Fibroblast of villous mesenchyme (primary cell): Measurements from ENCODE around the gene TUBA4B. TPM values are rescaled to one million over a fixed set of nuclear protein-coding genes. Genes with fewer than 3 reads are reported as not detected.

ENCODE experiments used
- DNase-seq: peaks from one replicate; pipeline ENCODE4 v3.0.0-alpha.2; 2010; ENCODE audit warnings: low read depth
- H3K4me3 ChIP-seq: 2 replicates; pipeline ENCODE4 v1.5.1; 2011; ENCODE audit warnings: low read depth, mild to moderate bottlenecking, low read length
- total RNA-seq: library from RNA; depleted of rRNA; stranded (reverse); fragments of >200 nt; gene quantifications from 2 replicates; pipeline ENCODE4 v1.2.3, GENCODE V29; 2012
- TF ChIP-seq, protein P1 (sequence below): IDR thresholded peaks from 2 replicates; pipeline ENCODE4 v1.5.1; 2012; ENCODE audit warnings: low read depth, mild to moderate bottlenecking, low read length; ENCODE audit not compliant: insufficient read depth

The TUBA4B gene
- total RNA-seq, 1 donor = not detected

DNA sequence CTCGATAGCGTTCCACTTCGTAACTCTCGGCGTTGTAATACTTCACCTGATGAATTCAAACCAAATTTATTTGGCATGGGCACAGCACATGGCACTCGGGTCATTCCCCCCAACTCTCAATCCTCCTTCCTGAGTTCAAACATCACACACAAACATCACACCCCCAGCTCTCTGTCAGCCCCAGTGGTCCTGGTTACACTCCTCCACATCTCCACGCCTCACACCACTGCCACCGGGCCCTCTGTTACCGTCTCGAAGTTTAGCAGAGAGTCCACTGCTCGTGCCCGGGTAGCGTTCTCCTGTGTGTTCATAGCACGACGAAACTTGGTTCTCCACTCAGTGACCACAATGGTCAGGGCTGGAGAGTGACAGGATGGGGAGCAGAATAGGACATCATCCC, 38.9 kb upstream of the TUBA4B start:
- DNase-seq = no peak
- H3K4me3 ChIP-seq = no peak overlapping the region
- TF ChIP-seq, protein P1, sequence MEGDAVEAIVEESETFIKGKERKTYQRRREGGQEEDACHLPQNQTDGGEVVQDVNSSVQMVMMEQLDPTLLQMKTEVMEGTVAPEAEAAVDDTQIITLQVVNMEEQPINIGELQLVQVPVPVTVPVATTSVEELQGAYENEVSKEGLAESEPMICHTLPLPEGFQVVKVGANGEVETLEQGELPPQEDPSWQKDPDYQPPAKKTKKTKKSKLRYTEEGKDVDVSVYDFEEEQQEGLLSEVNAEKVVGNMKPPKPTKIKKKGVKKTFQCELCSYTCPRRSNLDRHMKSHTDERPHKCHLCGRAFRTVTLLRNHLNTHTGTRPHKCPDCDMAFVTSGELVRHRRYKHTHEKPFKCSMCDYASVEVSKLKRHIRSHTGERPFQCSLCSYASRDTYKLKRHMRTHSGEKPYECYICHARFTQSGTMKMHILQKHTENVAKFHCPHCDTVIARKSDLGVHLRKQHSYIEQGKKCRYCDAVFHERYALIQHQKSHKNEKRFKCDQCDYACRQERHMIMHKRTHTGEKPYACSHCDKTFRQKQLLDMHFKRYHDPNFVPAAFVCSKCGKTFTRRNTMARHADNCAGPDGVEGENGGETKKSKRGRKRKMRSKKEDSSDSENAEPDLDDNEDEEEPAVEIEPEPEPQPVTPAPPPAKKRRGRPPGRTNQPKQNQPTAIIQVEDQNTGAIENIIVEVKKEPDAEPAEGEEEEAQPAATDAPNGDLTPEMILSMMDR = no peak

DNA sequence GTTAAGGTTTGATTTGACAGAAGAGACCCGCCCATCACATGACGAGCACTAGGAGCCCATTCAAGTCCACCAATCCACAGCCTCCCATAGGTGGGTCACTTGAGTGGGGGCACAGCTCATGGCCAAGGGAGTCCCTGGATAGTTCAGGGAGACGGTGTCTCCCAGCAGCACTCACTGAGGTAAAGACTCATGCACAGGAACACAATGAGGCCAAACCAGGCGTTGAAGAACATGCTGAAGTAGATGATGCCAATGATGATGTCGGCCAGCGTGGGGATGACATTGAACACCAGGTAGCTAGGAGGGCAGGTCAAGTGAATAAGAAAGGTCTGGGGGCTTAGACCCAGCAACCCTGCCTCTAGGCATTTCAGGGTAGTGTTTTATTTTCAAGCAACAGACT, 38.3 kb upstream of the TUBA4B start:
- TF ChIP-seq, protein P1 = no peak
- no peak for DNase-seq
- H3K4me3 ChIP-seq = no peak overlapping the region

DNA sequence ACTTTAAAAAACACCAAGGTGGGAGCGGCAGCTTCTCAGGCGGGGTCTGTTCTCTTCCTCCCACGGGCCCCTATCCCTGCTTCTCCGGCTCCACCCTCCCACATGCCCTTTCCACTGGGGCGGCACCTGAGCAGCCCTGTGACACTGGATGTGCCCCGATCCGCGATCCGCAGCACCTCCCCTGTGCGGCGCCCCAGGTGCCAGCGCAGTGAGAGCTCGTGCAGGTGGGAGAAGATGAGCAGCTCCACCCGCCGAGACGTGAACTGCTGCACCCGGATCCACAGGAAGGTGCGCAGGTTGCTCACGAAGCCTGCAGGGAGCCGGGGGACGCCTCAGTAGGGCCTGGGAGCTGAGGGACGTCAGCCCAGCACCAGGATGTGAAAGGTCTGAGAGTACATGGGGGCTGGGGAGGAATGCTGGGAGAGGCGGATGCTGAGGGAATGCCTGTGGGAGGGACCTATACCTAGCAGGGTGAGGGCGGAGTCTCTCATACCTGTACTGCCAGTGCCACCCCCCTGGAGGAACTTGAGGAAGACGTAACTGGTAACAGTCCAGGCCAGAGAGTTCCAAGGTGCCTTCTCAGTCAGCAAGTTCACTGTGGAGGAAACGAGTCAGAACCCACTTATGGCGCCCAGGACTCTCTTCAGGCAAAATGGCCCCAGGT, 37.0 kb upstream of the TUBA4B start:
- TF ChIP-seq, protein P1 = no peak
- H3K4me3 ChIP-seq = no peak overlapping the region
- DNase-seq = no peak

DNA sequence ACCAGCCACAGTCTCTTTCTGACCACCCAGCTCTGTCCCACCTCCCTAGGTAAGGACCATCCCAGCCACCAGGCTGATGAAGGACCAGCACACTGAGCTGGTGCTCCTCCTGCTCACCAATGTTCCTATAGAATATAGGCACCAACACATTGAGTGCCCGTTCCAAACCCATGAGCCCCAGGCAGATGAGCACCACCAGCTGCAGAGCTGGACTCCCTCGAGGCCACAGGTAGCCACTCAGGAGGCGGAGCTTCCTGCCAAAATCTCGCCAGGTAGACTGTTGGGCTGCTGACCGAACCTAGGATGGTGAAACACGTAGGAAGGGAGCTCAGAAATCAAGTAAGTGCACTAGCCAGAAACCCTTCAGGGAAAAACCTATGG, 36.5 kb upstream of the TUBA4B start:
- TF ChIP-seq, protein P1 = no peak
- H3K4me3 ChIP-seq = no peak overlapping the region
- no peak for DNase-seq

DNA sequence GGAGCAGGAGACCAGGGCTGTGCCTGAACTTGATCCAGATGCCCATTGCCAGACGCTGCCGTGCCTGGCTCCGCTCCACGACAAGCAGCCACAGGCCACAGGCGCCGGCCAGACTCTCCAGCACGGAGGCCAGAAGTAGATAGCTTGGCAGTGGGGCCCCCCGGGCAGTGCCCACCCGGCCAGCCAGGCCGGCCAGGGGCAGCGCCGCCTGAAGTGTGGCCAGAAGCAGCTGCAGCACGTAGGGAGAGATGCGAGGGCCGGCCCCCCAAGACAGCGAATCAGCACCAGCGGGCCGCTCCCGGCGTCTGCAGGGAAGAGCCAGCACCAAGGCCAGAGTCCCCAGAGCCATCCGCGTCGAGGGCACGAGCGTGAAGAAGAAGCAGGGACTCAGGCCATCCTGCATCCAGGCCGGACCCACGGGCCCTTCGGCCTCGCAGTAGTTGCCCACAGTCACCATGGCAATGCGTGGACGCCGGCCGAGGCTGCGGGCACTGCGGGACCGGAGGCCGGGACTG, 34.8 kb upstream of the TUBA4B start:
- peak overlapping the region; percentile 61 for H3K4me3 ChIP-seq
- DNase-seq = peak; percentile 75
- TF ChIP-seq, protein P1 = no peak

DNA sequence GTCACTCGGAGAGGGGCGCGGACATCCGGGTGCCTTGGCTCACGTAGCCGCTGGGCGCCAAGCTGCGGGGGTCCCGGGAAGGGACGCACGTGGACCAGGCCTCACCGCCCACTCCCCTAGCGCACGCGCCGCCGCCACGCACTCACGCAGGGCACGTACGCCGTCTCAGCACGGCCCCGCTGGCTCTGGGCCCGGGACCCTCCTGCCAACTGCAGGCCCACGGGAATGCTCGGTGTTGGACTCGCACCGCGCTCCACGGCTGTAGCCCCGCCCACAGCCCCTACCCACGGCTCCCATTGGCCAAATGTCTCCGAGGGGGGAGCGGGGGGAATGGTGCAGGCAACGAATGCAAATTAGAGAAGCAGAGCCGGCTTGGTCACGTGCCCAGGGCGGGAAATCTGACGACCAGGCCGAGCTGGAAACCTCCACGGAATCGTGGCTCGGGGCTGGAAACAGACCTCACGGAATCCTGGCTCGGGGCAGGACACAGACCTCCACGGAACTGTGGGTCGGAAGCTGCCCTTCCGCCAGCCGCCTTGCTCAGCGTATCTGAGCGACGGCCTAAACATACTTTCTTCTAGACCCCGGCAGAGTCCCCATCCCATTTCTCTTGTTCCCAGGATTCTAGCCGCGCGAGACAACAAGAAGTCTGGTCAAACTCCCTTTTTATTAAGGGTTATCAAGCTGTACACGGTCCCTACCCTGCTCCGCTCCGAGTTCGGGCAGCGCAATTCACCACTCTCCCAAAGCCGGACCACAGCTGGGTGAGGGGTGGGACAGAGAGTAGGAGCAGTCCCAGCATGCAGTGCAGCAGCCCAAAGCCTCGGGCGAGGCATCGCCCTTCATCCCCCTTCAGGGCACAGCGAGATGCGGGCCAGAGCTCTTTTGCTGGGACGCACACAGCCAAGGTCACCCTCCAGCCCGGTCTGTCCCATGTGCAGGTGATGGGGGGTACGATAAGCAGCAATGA, 34.0 kb upstream of the TUBA4B start, which contains the start of gene ABCB6:
Gene ABCB6 (minus strand): TSS at position 227 of the 970 bp plus-strand sequence. CDS start 285 bp downstream, outside the sequence.
- TF ChIP-seq, protein P1 = no peak
- H3K4me3 ChIP-seq = peak within 1 kb of the TSS; percentile 61
- DNase-seq = peak; percentile 92
